SU-DHL-6 (cell line): Measurements from ENCODE around the gene SUGCT.

Source experiments
- EZH2phosphoT487 ChIP-seq: fragments of 200-600 bp; sonication (generic), shearing (Covaris generic); conservative IDR thresholded peaks from 2 replicates; pipeline ENCODE4 v1.6.1; 2018; ENCODE audit warnings: mild to moderate bottlenecking, antibody characterized with exemption, low read length, moderate library complexity, mixed read lengths
- TF ChIP-seq, protein P1 (sequence below): fragments of 200-600 bp; sonication (generic); IDR thresholded peaks from one replicate; pipeline ENCODE4 v1.5.1; 2017; ENCODE audit warnings: antibody characterized with exemption, mild to moderate bottlenecking, low read length, moderate library complexity; ENCODE audit not compliant: insufficient read depth, poor library complexity, severe bottlenecking

DNA sequence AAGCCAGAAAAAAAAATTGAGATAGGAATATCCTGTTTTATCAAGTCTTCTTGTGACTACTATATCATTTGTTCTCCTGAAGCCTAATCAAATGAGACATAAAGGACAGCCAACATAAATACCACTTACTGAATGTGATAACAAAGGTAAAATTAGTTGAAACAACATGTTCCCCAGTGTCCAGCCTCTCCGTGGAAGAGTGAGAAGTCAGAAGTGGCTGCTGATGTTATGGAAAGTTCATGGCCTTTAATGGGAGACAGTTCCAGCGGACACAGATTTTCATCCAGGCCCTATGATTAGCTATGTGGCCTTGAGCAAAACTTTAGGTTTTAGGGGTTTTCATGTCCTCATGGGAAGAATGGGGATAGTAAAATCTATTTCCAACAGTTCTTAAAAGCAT, 724.3 kb downstream of the SUGCT start:
- TF ChIP-seq, protein P1, sequence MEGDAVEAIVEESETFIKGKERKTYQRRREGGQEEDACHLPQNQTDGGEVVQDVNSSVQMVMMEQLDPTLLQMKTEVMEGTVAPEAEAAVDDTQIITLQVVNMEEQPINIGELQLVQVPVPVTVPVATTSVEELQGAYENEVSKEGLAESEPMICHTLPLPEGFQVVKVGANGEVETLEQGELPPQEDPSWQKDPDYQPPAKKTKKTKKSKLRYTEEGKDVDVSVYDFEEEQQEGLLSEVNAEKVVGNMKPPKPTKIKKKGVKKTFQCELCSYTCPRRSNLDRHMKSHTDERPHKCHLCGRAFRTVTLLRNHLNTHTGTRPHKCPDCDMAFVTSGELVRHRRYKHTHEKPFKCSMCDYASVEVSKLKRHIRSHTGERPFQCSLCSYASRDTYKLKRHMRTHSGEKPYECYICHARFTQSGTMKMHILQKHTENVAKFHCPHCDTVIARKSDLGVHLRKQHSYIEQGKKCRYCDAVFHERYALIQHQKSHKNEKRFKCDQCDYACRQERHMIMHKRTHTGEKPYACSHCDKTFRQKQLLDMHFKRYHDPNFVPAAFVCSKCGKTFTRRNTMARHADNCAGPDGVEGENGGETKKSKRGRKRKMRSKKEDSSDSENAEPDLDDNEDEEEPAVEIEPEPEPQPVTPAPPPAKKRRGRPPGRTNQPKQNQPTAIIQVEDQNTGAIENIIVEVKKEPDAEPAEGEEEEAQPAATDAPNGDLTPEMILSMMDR: no peak
- TF ChIP-seq EZH2phosphoT487: no peak
